Measurements from ENCODE around the gene CDC5L.

The CDC5L gene

GRCh38 chr6:44496665-44497369 lies 109.3 kb downstream of the CDC5L start:
- DNase-seq (ENCODE audit: low read depth in 1 of 2, low spot score in 1 of 2) = no peak
- in situ Hi-C loops (cut with HindIII; ENCODE audit: low pct_unique_long_range_greater_than_20kb, low sequenced_read_pairs) = no loop called here
- TF ChIP-seq JUND (IDR thresholded peaks at IDR 0.05; ENCODE audit: low read depth) = no peak

GRCh38 chr6:44497807-44498206 lies 110.3 kb downstream of the CDC5L start:
- no peak for TF ChIP-seq JUND (IDR thresholded peaks at IDR 0.05; ENCODE audit: low read depth)
- in situ Hi-C loops (cut with HindIII; ENCODE audit: low pct_unique_long_range_greater_than_20kb, low sequenced_read_pairs) = no loop called here
- no peak for DNase-seq (ENCODE audit: low read depth in 1 of 2, low spot score in 1 of 2)

- DNase-seq (ENCODE audit: low read depth in 1 of 2, low spot score in 1 of 2) = no peak
- TF ChIP-seq JUND (IDR thresholded peaks at IDR 0.05; ENCODE audit: low read depth) = no peak
- in situ Hi-C loops (cut with HindIII; ENCODE audit: low pct_unique_long_range_greater_than_20kb, low sequenced_read_pairs) = no loop called here
Measured at GRCh38 chr6:44498436-44498835, 110.9 kb downstream of the CDC5L start.

- no peak for DNase-seq (ENCODE audit: low read depth in 1 of 2, low spot score in 1 of 2)
- TF ChIP-seq JUND (IDR thresholded peaks at IDR 0.05; ENCODE audit: low read depth) = no peak
- in situ Hi-C loops (cut with HindIII; ENCODE audit: low pct_unique_long_range_greater_than_20kb, low sequenced_read_pairs) = no loop called here
Measured at GRCh38 chr6:44499609-44500008, 112.1 kb downstream of the CDC5L start.
